Adrenal gland (tissue), 12 donors: ENCODE measurements around the gene STRN3. TPM values are rescaled to one million over a fixed set of nuclear protein-coding genes. Genes with fewer than 3 reads are reported as not detected.

ENCODE experiments used
- DNase-seq, 7 donors: peaks; one replicate each; pipeline ENCODE4 v3.0.0-alpha.2; 2019 to 2020
- H3K27ac ChIP-seq, 5 donors: fragments of 200-600 bp; sonication (generic) in 4 of 5; 1 replicate in 3 of 5; 2 replicates in 2 of 5; pipeline versions ENCODE4 v1.5.1 to v1.8.0; 2016 to 2020; ENCODE audit warnings: mild to moderate bottlenecking in 1 of 5
- H3K27me3 ChIP-seq: fragments of 200-600 bp; 2 replicates; pipeline ENCODE4 v1.8.0; 2021
- H3K36me3 ChIP-seq, 2 donors: fragments of 200-600 bp; replicated peaks in 1 of 2; 1 replicate in 1 of 2; 2 replicates in 1 of 2; pipeline versions ENCODE4 v1.5.1 to v1.8.0; 2018 to 2022
- H3K4me1 ChIP-seq, 2 donors: fragments of 200-600 bp; replicated peaks in 1 of 2; 1 replicate in 1 of 2; 2 replicates in 1 of 2; pipeline versions ENCODE4 v1.5.1 to v1.8.0; 2018 to 2021
- H3K4me3 ChIP-seq, 4 donors: fragments of 200-600 bp; sonication (generic) in 3 of 4; one replicate each; pipeline ENCODE4 v1.5.1; 2016 to 2018
- H3K9me3 ChIP-seq, 3 donors: fragments of 200-600 bp; sonication (generic) in 1 of 3; replicated peaks in 1 of 3; 1 replicate in 2 of 3; 2 replicates in 1 of 3; pipeline versions ENCODE4 v1.5.1 to v1.8.0; 2016 to 2021
- POLR2A ChIP-seq, 2 donors: fragments of 450-650 bp; IDR thresholded peaks; one replicate each; pipeline ENCODE4 v1.6.1; 2017; ENCODE audit warnings: antibody characterized with exemption in 2 of 2, mild to moderate bottlenecking in 2 of 2, moderate library complexity in 1 of 2
- WGBS, 4 donors: extraction: QIAGEN DNeasy Blood & Tissue Kit in 2 of 4; methylation state at CpG; one replicate each; pipeline versions ENCODE4 v1.1.5 to v1.1.7; 2013 to 2017; 5-methylcytosine and 5-hydroxymethylcytosine counted together
- intact Hi-C, 2 donors: fragments of 100-400 bp; cut with DNase I; formaldehyde crosslinking; loops; one replicate each; pipeline versions ENCODE4 v1.14.1 to v1.15.0; 2022 to 2023
- polyA plus RNA-seq, 3 donors: library from polyadenylated mRNA; stranded (reverse); fragments of 200-250 nt in 2 of 3; fragments of 350-450 nt in 1 of 3; fragmentation: Illumina TruSeq in 1 of 3; extraction: RNeasy Lipid Tissue Mini Kit (QIAGEN cat#74804) in 1 of 3; gene quantifications; one replicate each; pipeline ENCODE4 v1.2.3, GENCODE V29; 2013 to 2014
- total RNA-seq, 9 donors: library from RNA; depleted of rRNA in 4 of 9; stranded (reverse); fragments of >200 nt in 4 of 9; fragments of 120-200 nt in 1 of 9; fragmentation: NEBNext Ultra II Directional in 1 of 9; extraction: Animal tissue kit (Norgen Biotek cat#: 25700) in 1 of 9; gene quantifications; one replicate each; pipeline versions ENCODE4 v1.1.0 to v1.2.4, GENCODE V29; 2013 to 2023
- TF ChIP-seq, protein P1 (sequence below), 6 experiments: fragments of 450-650 bp in 4 of 6; fragments of 200-600 bp in 2 of 6; sonication (generic) in 1 of 6; IDR thresholded peaks; 1 replicate in 5 of 6; 2 replicates in 1 of 6; pipeline versions ENCODE4 v1.5.1 to v1.8.0; 2016 to 2021; ENCODE audit warnings: antibody characterized with exemption in 6 of 6, mild to moderate bottlenecking in 2 of 6, moderate library complexity in 1 of 6
- donor health status: healthy with polysubstance abuse.
- donor health status: Bipolar disorder and iron deficiency.
- donor health status: DM: yes; HTN: yes; CAD: no.
- donor health status: DM: no; HTN: no; CAD: no.
- donor health status: DM: no; HTN: no; CAD: no.
- donor health status: DM: yes; HTN: yes; CAD: no.

The STRN3 gene
- total and polyA plus RNA-seq, 12 donors: 11.0 to 61.2 (median 36.2) TPM

DNA sequence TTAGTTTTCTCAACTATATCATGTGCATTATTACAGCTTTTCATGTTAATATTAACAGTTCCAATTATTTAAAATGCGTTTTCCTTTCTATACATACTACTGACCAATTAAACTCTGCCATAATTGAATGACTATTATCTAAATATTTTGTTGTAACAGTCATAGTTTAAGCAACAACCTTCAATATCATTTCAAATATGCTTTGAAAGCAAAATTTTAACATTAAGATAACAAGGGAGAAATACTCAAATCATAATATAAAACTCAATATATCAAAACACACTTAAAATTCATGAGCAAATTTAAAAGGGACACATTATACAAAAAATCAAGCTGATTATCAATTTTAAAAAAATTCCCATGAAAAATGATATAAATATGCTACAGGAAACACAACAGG lies 111.4 kb downstream of the STRN3 start:
- DNase-seq: no peak
- 92 to 97% (median 96%) methylated on average over 1 of the region's 1 CpG for WGBS, 4 donors
- Histone ChIP-seq H3K36me3 (peaks cover 0 to 6% of the 10 kb centered on the region in 2 donors), H3K27ac (no peak overlapping the region), H3K9me3 (no peaks in the 10 kb centered on the region), H3K4me1 (no peaks in the 10 kb centered on the region), H3K27me3 (no peaks in the 10 kb centered on the region), H3K4me3 (no peak overlapping the region)
- intact Hi-C loops: no loop called here
- TF ChIP-seq, protein P1, sequence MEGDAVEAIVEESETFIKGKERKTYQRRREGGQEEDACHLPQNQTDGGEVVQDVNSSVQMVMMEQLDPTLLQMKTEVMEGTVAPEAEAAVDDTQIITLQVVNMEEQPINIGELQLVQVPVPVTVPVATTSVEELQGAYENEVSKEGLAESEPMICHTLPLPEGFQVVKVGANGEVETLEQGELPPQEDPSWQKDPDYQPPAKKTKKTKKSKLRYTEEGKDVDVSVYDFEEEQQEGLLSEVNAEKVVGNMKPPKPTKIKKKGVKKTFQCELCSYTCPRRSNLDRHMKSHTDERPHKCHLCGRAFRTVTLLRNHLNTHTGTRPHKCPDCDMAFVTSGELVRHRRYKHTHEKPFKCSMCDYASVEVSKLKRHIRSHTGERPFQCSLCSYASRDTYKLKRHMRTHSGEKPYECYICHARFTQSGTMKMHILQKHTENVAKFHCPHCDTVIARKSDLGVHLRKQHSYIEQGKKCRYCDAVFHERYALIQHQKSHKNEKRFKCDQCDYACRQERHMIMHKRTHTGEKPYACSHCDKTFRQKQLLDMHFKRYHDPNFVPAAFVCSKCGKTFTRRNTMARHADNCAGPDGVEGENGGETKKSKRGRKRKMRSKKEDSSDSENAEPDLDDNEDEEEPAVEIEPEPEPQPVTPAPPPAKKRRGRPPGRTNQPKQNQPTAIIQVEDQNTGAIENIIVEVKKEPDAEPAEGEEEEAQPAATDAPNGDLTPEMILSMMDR (IDR thresholded peaks at IDR 0.05): no peak
- TF ChIP-seq POLR2A (IDR thresholded peaks at IDR 0.05): no peak

DNA sequence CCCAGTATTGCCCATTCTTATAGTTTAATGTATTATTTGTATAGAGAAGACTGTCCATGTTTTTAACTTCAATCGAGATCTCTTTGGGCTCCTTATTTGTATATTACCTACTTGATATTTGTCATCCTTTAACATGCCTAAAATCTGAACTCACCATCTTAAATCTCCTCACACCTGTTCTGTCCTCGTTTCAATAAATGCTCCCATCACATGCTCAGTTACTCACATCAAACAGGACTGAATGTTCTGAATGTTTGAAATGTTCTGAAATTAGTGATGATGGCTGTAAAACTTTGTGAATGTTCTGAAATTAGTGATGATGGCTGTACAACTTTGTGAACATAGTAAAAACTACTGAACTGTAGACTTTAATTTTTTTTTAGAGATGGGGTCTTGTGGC lies 117.4 kb downstream of the STRN3 start:
- Histone ChIP-seq H3K27me3 (no peaks in the 10 kb centered on the region), H3K36me3 (peaks cover 0 to 10% of the 10 kb centered on the region in 2 donors), H3K4me3 (no peak overlapping the region), H3K4me1 (no peaks in the 10 kb centered on the region), H3K27ac (no peak overlapping the region), H3K9me3 (no peaks in the 10 kb centered on the region)
- WGBS, 4 donors: 85 to 89% (median 87%) methylated on average over 2 of the region's 2 CpGs
- TF ChIP-seq POLR2A (IDR thresholded peaks at IDR 0.05): no peak
- TF ChIP-seq, protein P1 (IDR thresholded peaks at IDR 0.05): no peak
- intact Hi-C loops: no loop called here
- DNase-seq: no peak

DNA sequence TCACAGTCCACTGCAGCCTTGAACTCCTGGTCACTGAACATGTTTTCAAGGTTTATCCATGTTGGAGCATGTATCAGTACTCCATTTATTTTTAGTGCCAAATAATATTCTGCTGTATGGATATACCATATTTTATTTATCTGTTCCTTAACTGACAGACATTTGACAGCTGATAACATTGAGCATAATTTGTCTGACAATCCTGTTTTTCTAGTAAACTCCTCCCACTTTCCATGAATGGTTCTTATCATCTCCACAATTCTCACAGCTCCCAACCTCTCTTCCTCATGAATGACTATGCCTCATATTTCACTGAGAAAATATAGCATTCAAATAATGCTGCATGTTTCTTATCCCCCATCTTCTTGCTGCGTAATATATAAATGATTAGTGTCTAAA lies 118.5 kb downstream of the STRN3 start:
- DNase-seq: no peak
- no peak for TF ChIP-seq POLR2A (IDR thresholded peaks at IDR 0.05)
- TF ChIP-seq, protein P1 (IDR thresholded peaks at IDR 0.05): no peak
- Histone ChIP-seq H3K4me3 (no peak overlapping the region), H3K36me3 (peaks cover 0 to 10% of the 10 kb centered on the region in 2 donors), H3K9me3 (no peaks in the 10 kb centered on the region), H3K4me1 (peaks cover 4 to 5% of the 10 kb centered on the region in 2 donors), H3K27me3 (no peaks in the 10 kb centered on the region), H3K27ac (no peak overlapping the region)
- 93 to 100% (median 97%) methylated on average over 1 of the region's 1 CpG for WGBS, 4 donors
- intact Hi-C loops: no loop called here

DNA sequence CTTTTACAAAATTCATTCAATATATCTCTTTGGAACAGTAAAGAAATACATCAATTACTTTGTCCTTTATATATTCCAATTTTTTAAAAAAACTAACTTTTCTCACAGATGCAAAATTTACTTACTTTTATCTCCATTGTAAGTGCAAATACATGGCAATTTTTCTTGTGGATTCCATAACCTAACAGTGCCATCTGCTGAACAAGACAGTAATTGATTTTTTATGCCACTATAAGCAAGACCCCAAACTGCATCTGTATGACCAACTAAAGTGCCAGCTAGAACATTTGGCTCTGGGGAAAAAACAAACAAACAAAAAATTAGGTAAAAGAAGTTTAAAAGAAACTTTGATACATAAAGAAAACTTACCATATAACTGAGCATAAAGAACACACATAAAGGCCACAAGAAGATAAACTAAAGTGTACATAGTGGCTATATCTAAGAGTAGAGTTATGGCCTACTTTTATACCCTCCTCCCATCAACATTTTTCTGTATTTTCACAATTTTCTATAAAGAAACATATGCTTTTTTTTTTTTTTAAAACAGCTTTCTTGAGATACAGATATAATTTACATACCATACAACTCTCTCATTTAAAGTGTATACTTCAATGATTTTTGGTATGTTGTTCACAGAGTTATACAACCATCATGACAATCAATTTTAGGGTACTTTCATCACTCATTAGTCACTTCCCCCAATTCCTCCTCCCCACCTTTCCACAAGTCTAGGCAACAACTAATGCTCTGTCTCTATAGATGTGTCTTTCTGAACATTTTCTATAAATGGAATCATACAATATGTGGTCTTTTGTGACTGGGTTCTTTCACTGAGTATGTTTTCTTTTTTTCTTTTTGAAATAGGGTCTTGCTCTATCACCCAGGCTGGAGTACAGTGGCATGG lies 119.2 kb downstream of the STRN3 start:
- H3K36me3 ChIP-seq: peaks cover 0 to 9% of the 10 kb centered on the region in 2 donors
- no peak overlapping the region for H3K27ac ChIP-seq
- intact Hi-C loops: no loop called here
- TF ChIP-seq POLR2A (IDR thresholded peaks at IDR 0.05): no peak
- TF ChIP-seq, protein P1 (IDR thresholded peaks at IDR 0.05): peak in 4 of 6 experiments; percentile 26 to 37 (median 36)
- H3K27me3 ChIP-seq: no peaks in the 10 kb centered on the region
- H3K4me1 ChIP-seq: peaks cover 4 to 5% of the 10 kb centered on the region in 2 donors
- no peak for DNase-seq
- H3K4me3 ChIP-seq: no peak overlapping the region
- no peaks in the 10 kb centered on the region for H3K9me3 ChIP-seq
